ENCODE measurements around the gene SLC2A4RG. TPM values are rescaled to one million over a fixed set of nuclear protein-coding genes. Genes with fewer than 3 reads are reported as not detected.
A peak's percentile ranks its signal among the peaks of the same experiment; 100 is the strongest.

Gene SLC2A4RG
- total RNA-seq, 3 donors from 2014 or later = 44.9 to 65.0 (median 50.6) TPM

- no peak overlapping the region for H3K4me3 ChIP-seq
- H3K4me1 ChIP-seq (ENCODE audit: low read depth) = peaks cover 32% of the 10 kb centered on the region
- ATAC-seq (no peak), DNase-seq (peak in 2 of 3 donors; percentile 26 to 47)
- TF ChIP-seq CTCF (IDR thresholded peaks at IDR 0.05) = no peak
- no peaks in the 10 kb centered on the region for H3K9me3 ChIP-seq
- intact Hi-C loops (cut with DNase I, micrococcal nuclease) = no loop called here
- no peaks in the 10 kb centered on the region for H3K36me3 ChIP-seq (ENCODE audit: low read depth)
Observed at GRCh38 chr20:63733579-63734081, 5.9 kb upstream of the SLC2A4RG start.

GRCh38 chr20:63734111-63734945 is 5.2 kb upstream of the SLC2A4RG start:
- intact Hi-C loops (cut with DNase I, micrococcal nuclease) = no loop called here
- no peak for ATAC-seq
- no peaks in the 10 kb centered on the region for H3K9me3 ChIP-seq

GRCh38 chr20:63734946-63735858 is 4.4 kb upstream of the SLC2A4RG start:
- Histone ChIP-seq H3K4me3 (no peak overlapping the region), H3K36me3 (ENCODE audit: low read depth) (no peaks in the 10 kb centered on the region), H3K4me1 (ENCODE audit: low read depth) (peaks cover 36% of the 10 kb centered on the region), H3K9me3 (no peaks in the 10 kb centered on the region)
- ATAC-seq (no peak), DNase-seq (peak in 1 of 3 donors; percentile 61)
- TF ChIP-seq CTCF (IDR thresholded peaks at IDR 0.05) = no peak
- intact Hi-C loops (cut with DNase I, micrococcal nuclease) = no loop called here

More at GRCh38 chr20:63734111-63734945, 5.2 kb upstream of the SLC2A4RG start:
- peak in 2 of 3 donors; percentile 25 to 49 for DNase-seq
- Histone ChIP-seq H3K4me3 (no peak overlapping the region), H3K4me1 (ENCODE audit: low read depth) (peaks cover 36% of the 10 kb centered on the region), H3K36me3 (ENCODE audit: low read depth) (no peaks in the 10 kb centered on the region)
- no peak for TF ChIP-seq CTCF (IDR thresholded peaks at IDR 0.05)

GRCh38 chr20:63735859-63736718 is 3.5 kb upstream of the SLC2A4RG start, which contains the start of gene LIME1:
TSS of gene LIME1 (plus strand) at chr20:63736664. CDS start at chr20:63737550, 886 bp downstream.
- no peak within 1 kb of the TSS for H3K4me3 ChIP-seq
- intact Hi-C loops (cut with DNase I, micrococcal nuclease) = no loop called here
- no peaks in the 10 kb centered on the region for H3K9me3 ChIP-seq
- ATAC-seq (peak; percentile 47), DNase-seq (peak; percentile 77 to 89 (median 86))
- TF ChIP-seq CTCF (IDR thresholded peaks at IDR 0.05) = no peak
- H3K4me1 ChIP-seq (ENCODE audit: low read depth) = peaks cover 40% of the 10 kb centered on the region
- no peaks in the 10 kb centered on the region for H3K36me3 ChIP-seq (ENCODE audit: low read depth)
